ENCODE measurements around the gene PBXIP1. TPM values are rescaled to one million over a fixed set of nuclear protein-coding genes. Genes with fewer than 3 reads are reported as not detected.

Gene PBXIP1
- total RNA-seq, 1 donor from 2014 or later = 68.4 TPM

DNA sequence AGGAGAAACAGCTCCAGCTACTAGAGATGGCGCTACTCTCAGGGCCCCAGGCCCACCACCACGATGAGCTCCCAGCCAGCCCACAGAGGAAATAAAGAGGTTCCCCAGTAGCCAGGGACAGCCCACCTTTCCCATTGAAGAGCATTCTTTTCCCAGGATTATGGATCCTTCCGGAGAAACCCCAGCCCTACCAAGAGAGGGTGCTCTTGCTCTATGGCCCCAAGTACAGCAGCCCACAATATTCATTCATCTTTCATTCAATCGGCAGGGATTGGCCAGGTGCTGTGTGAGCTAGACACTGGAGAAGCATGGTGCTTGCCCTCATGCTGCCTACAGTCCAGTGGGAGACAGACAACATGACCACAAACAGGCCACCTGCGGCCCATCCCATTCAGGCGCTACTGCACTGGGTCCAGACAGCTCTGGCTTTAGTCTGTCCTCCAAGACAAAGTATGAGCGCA lies 49.2 kb downstream of the PBXIP1 start:
- intact Hi-C loops (cut with micrococcal nuclease) = no loop called here

DNA sequence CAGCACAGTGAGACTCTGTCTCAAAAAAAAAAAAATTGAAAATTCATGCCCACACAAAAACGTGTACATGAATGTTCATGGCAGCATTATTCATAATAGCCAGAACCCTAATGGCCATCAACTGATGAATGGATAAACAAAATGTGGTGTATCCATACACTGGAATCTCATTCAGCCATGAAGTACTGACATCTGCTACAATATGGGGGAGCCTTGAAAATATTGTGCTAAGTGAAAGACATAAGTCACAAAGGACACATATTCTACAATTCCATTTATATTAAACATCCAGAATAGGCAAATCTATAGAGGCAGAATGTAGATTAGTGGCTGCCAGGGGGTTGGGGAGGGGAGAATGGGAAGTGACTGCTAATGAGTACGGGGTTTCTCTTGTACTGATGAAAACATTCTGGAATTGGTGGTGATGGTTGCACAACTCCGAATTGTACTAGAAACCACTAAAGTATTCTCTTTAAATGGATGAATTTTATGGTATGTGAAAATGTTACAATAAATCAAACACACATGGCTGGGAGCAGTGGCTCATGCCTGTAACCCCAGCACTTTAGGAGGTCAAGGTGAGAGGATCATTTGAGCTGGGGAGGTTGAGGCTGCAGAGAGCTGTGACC lies 52.8 kb downstream of the PBXIP1 start:
- intact Hi-C loops (cut with micrococcal nuclease) = no loop called here

DNA sequence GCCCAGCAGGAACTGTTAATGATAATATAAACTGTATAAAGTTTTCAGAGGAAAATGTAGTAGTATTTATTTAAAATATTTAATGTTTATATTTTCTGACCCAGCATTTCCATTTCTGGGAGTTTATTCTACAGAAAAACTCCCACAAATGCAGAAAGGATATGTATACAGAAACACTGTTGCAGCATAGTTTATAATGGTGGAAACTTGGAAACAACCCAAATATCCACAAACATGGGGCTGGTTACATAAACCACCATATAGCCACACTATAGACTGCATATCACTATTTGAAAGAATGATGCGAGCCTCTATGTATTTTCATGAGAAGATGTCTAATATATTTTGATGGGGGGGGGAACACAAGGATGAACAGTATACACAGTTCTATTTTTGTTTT lies 54.3 kb downstream of the PBXIP1 start:
- intact Hi-C loops (cut with micrococcal nuclease) = no loop called here

DNA sequence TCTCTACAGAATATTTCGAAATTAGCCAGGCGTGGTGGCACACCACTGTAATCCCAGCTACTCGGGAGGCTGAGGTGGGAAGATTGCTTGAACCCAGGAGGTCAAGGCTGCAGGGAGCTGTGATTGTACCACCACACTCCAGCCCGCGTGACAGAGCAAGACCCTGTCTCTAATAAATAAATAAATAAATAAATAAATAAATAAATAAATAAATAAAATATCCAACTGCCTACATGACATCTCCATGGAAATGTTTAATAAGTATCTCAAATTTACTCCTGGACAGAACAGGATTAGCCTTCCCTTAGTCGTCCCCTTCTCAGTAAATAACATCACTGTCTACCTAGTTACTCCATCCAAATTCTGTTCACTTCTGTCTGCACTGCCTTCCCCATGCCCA lies 56.9 kb downstream of the PBXIP1 start:
- intact Hi-C loops (cut with micrococcal nuclease) = no loop called here

DNA sequence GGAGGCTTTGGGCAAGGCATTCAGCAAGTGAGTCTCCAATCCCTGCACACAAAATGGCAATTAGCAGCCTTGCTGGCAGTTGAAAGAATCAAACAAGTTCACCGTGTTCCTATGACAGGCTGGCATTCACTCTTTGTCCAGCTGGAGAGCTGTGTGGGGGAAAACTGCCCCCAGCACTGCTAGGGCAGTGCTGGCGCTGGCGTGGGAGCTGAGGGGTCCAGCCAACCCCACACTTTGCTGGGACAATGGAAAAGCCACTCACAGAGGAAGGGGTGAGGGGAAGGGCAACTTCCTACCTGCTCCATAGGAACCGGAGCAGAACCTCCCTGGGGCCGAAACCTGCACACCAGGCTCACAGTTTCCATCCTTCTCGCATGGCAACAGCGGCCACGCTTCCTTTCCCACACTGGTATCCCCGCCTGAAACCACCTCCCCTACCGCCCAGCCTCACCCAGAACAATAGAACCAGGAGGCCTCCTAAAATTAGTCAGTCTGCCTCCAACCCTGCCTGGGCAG lies 59.1 kb downstream of the PBXIP1 start:
- intact Hi-C loops (cut with micrococcal nuclease) = no loop called here

DNA sequence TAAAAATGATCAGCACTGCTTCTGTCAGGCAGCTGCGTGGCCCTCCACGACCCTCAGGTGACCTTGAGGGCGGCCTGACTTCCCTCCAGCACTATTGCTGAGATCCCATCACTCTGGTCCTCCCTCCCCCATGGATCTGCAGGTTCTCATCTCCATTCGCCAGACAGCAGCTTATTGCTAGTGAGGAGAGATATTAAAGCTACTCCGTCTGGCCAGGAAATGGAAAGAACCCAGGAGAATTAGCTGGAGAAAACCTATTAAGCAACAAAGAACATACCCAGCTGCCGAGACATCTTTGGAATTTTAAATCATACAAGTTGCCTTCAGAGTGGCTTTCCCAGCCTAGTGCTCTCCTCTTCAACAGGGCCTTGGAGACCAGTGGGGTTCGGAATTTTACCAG lies 60.1 kb downstream of the PBXIP1 start:
- intact Hi-C loops (cut with micrococcal nuclease) = no loop called here

Other genes starting within 250 kb of the PBXIP1 start
- 0.07 and 0.09 TPM in 2 replicates for gene KCNN3, start 85.8 kb downstream of the PBXIP1 start, total RNA-seq
- 45.3 and 47.9 TPM in 2 replicates for gene PMVK, start 19.4 kb downstream of the PBXIP1 start, total RNA-seq
- 43.8 and 44.7 TPM in 2 replicates for gene PYGO2, start 5.7 kb upstream of the PBXIP1 start, total RNA-seq
- 78.1 and 81.9 TPM in 2 replicates for gene SHC1, start 14.6 kb upstream of the PBXIP1 start, total RNA-seq
- 141 and 143 TPM in 2 replicates for gene CKS1B, start 18.6 kb upstream of the PBXIP1 start, total RNA-seq
- 50.3 and 52.5 TPM in 2 replicates for gene FLAD1, start 27.2 kb upstream of the PBXIP1 start, total RNA-seq
- gene LENEP, start 37.5 kb upstream of the PBXIP1 start, total RNA-seq = 0.59 TPM in 1 of 2 replicates, not detected in the other
- gene ZBTB7B, start 46.7 kb upstream of the PBXIP1 start, total RNA-seq = 121 and 129 TPM in 2 replicates
- 0.16 and 0.23 TPM in 2 replicates for gene DCST2, start 77.7 kb upstream of the PBXIP1 start, total RNA-seq
- not detected in 2 replicates for gene DCST1, start 77.7 kb upstream of the PBXIP1 start, total RNA-seq
- 47.0 and 51.4 TPM in 2 replicates for gene ADAM15, start 95.2 kb upstream of the PBXIP1 start, total RNA-seq
- gene EFNA4, start 107.6 kb upstream of the PBXIP1 start, total RNA-seq = 6.0 and 6.8 TPM in 2 replicates
- 2.3 and 2.4 TPM in 2 replicates for gene EFNA3, start 122.7 kb upstream of the PBXIP1 start, total RNA-seq
- gene EFNA1, start 171.8 kb upstream of the PBXIP1 start, total RNA-seq = not detected in 2 replicates
- 32.1 and 35.4 TPM in 2 replicates for gene SLC50A1, start 179.8 kb upstream of the PBXIP1 start, total RNA-seq
- gene DPM3, start 184.4 kb upstream of the PBXIP1 start, total RNA-seq = 40.4 and 41.6 TPM in 2 replicates
- 220 and 221 TPM in 2 replicates for gene KRTCAP2, start 217.2 kb upstream of the PBXIP1 start, total RNA-seq
- gene TRIM46, start 217.8 kb upstream of the PBXIP1 start, total RNA-seq = 15.2 and 17.3 TPM in 2 replicates

All from T-helper 2 cell treated with Interferon-gamma antibody and Interleukin-4, amounts not matched to agents 100 ng/mL and 5 ng/mL, for 36 hours (primary cell).